ENCODE data around the gene SPRN. TPM values are rescaled to one million over a fixed set of nuclear protein-coding genes. Genes with fewer than 3 reads are reported as not detected.
"Not testable (repeated sequence)": the region's sequence is repeated elsewhere in the genome, so short reads cannot be mapped to it uniquely, and the experiment has no call there.

Gene SPRN
- total RNA-seq, 1 experiment from 2014 or later = not detected

GRCh38 chr10:133377818-133378250 lies 46.6 kb downstream of the SPRN start:
- no peak for DNase-seq (ENCODE audit: low read depth)
- in situ Hi-C loops (cut with HindIII; ENCODE audit: low pct_unique_long_range_greater_than_20kb, low sequenced_read_pairs) = no loop called here

GRCh38 chr10:133377025-133377817 lies 47.2 kb downstream of the SPRN start:
- in situ Hi-C loops (cut with HindIII; ENCODE audit: low pct_unique_long_range_greater_than_20kb, low sequenced_read_pairs) = no loop called here

GRCh38 chr10:133376183-133376582 lies 48.2 kb downstream of the SPRN start:
- in situ Hi-C loops (cut with HindIII; ENCODE audit: low pct_unique_long_range_greater_than_20kb, low sequenced_read_pairs) = not testable (repeated sequence)

More at GRCh38 chr10:133377025-133377817, 47.2 kb downstream of the SPRN start:
- no peak for DNase-seq (ENCODE audit: low read depth)

DNA sequence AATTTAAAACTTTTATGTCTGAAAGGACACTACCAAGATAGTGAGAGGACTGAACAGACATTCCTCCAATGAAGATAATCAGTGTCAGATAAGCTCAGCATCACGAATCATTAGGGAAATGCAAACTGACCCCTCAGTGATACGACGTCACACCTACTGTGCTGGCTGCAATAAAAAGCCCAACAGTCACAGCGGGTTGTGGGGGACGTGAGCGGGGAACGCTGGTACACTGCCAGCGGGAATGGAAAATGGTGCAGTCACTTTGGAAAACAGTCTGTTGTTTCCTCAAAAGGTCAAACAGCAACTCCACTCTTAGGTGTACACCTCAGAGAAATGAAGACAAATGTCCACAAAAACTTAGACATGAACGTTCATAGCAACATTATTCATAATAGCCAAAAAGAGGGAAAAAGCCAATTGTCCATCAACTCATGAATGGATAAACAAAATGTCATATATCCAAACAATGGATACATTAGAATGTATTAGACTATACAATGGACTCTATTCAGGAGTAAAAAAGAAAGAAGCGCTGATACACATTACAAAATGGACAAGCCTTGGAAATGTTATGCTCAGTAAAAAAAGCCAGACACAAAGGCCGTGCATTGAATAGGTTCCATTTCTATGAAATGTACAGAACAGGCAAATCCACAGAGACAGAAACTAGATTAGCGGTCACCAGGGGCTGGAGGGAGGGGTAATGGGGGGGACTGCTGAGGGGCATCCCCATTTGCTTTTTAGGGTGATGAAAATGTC lies 48.9 kb downstream of the SPRN start:
- DNase-seq (ENCODE audit: low read depth) = no peak
- in situ Hi-C loops (cut with HindIII; ENCODE audit: low pct_unique_long_range_greater_than_20kb, low sequenced_read_pairs) = no loop called here

More at GRCh38 chr10:133376183-133376582, 48.2 kb downstream of the SPRN start:
- DNase-seq (ENCODE audit: low read depth) = not testable (repeated sequence)

GRCh38 chr10:133373174-133374090 lies 51.0 kb downstream of the SPRN start, which contains the start of gene ECHS1:
Gene ECHS1 (minus strand): TSS chr10:133373354. CDS start chr10:133373333, 21 bp downstream.
- peak; percentile 87 for DNase-seq (ENCODE audit: low read depth)
- in situ Hi-C loops (cut with HindIII; ENCODE audit: low pct_unique_long_range_greater_than_20kb, low sequenced_read_pairs) = no loop called here

GRCh38 chr10:133372507-133372906 lies 51.9 kb downstream of the SPRN start:
- in situ Hi-C loops (cut with HindIII; ENCODE audit: low pct_unique_long_range_greater_than_20kb, low sequenced_read_pairs) = no loop called here
- DNase-seq (ENCODE audit: low read depth) = no peak

Other genes starting within 250 kb of the SPRN start
- not detected in 2 replicates for gene UTF1, start 194.4 kb downstream of the SPRN start, total RNA-seq (2014; rRNA removed; shearing (Covaris generic); ENCODE audit: low replicate concordance)
- gene VENTX, start 186.8 kb downstream of the SPRN start, total RNA-seq (2014; rRNA removed; shearing (Covaris generic); ENCODE audit: low replicate concordance) = not detected in 2 replicates
- 0.55 and 2.9 TPM in 2 replicates for gene ADAM8, start 147.8 kb downstream of the SPRN start, total RNA-seq (2014; rRNA removed; shearing (Covaris generic); ENCODE audit: low replicate concordance)
- 73.2 and 76.2 TPM in 2 replicates for gene TUBGCP2, start 115.8 kb downstream of the SPRN start, total RNA-seq (2014; rRNA removed; shearing (Covaris generic); ENCODE audit: low replicate concordance)
- gene ZNF511, start 115.7 kb downstream of the SPRN start, total RNA-seq (2014; rRNA removed; shearing (Covaris generic); ENCODE audit: low replicate concordance) = 74.5 and 97.5 TPM in 2 replicates
- gene CALY, start 87.7 kb downstream of the SPRN start, total RNA-seq (2014; rRNA removed; shearing (Covaris generic); ENCODE audit: low replicate concordance) = not detected in 2 replicates
- not detected in 2 replicates for gene PRAP1, start 77.3 kb downstream of the SPRN start, total RNA-seq (2014; rRNA removed; shearing (Covaris generic); ENCODE audit: low replicate concordance)
- gene FUOM, start 66.6 kb downstream of the SPRN start, total RNA-seq (2014; rRNA removed; shearing (Covaris generic); ENCODE audit: low replicate concordance) = 26.6 and 38.3 TPM in 2 replicates
- gene ECHS1, start 51.3 kb downstream of the SPRN start, total RNA-seq (2014; rRNA removed; shearing (Covaris generic); ENCODE audit: low replicate concordance) = 95.9 and 100 TPM in 2 replicates
- gene PAOX, start 45.4 kb downstream of the SPRN start, total RNA-seq (2014; rRNA removed; shearing (Covaris generic); ENCODE audit: low replicate concordance) = 12.1 and 16.9 TPM in 2 replicates
- 65.6 and 75.7 TPM in 2 replicates for gene MTG1, start 30.5 kb downstream of the SPRN start, total RNA-seq (2014; rRNA removed; shearing (Covaris generic); ENCODE audit: low replicate concordance)
- 0.27 TPM in 1 of 2 replicates, not detected in the other for gene SCART1, start 29.3 kb upstream of the SPRN start, total RNA-seq (2014; rRNA removed; shearing (Covaris generic); ENCODE audit: low replicate concordance)
- gene CYP2E1, start 102.7 kb upstream of the SPRN start, total RNA-seq (2014; rRNA removed; shearing (Covaris generic); ENCODE audit: low replicate concordance) = not detected in 2 replicates
- not detected in 2 replicates for gene SYCE1, start 141.0 kb upstream of the SPRN start, total RNA-seq (2014; rRNA removed; shearing (Covaris generic); ENCODE audit: low replicate concordance)
- gene FRG2B, start 202.2 kb upstream of the SPRN start, total RNA-seq (2014; rRNA removed; shearing (Covaris generic); ENCODE audit: low replicate concordance) = not detected in 2 replicates

All from Caki2 (cell line).